ENCODE results near the gene NEURL1.

Gene NEURL1

GRCh38 chr10:103592186-103593021 is 98.9 kb downstream of the NEURL1 start:
- peak; percentile 89 for DNase-seq (ENCODE audit: low spot score)
- in situ Hi-C loops (cut with MboI; ENCODE audit: low sequenced_read_pairs, unreplicated experiment) = no loop called here
- TF ChIP-seq, protein P1, sequence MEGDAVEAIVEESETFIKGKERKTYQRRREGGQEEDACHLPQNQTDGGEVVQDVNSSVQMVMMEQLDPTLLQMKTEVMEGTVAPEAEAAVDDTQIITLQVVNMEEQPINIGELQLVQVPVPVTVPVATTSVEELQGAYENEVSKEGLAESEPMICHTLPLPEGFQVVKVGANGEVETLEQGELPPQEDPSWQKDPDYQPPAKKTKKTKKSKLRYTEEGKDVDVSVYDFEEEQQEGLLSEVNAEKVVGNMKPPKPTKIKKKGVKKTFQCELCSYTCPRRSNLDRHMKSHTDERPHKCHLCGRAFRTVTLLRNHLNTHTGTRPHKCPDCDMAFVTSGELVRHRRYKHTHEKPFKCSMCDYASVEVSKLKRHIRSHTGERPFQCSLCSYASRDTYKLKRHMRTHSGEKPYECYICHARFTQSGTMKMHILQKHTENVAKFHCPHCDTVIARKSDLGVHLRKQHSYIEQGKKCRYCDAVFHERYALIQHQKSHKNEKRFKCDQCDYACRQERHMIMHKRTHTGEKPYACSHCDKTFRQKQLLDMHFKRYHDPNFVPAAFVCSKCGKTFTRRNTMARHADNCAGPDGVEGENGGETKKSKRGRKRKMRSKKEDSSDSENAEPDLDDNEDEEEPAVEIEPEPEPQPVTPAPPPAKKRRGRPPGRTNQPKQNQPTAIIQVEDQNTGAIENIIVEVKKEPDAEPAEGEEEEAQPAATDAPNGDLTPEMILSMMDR (IDR thresholded peaks at IDR 0.05; ENCODE audit: borderline replicate concordance, control extremely low read depth, extremely low read depth, insufficient read depth, missing control alignments) = peak; percentile 64

GRCh38 chr10:103593022-103593570 is 99.6 kb downstream of the NEURL1 start:
- in situ Hi-C loops (cut with MboI; ENCODE audit: low sequenced_read_pairs, unreplicated experiment) = no loop called here
- TF ChIP-seq, protein P1 (IDR thresholded peaks at IDR 0.05; ENCODE audit: borderline replicate concordance, control extremely low read depth, extremely low read depth, insufficient read depth, missing control alignments) = no peak
- no peak for DNase-seq (ENCODE audit: low spot score)

DNA sequence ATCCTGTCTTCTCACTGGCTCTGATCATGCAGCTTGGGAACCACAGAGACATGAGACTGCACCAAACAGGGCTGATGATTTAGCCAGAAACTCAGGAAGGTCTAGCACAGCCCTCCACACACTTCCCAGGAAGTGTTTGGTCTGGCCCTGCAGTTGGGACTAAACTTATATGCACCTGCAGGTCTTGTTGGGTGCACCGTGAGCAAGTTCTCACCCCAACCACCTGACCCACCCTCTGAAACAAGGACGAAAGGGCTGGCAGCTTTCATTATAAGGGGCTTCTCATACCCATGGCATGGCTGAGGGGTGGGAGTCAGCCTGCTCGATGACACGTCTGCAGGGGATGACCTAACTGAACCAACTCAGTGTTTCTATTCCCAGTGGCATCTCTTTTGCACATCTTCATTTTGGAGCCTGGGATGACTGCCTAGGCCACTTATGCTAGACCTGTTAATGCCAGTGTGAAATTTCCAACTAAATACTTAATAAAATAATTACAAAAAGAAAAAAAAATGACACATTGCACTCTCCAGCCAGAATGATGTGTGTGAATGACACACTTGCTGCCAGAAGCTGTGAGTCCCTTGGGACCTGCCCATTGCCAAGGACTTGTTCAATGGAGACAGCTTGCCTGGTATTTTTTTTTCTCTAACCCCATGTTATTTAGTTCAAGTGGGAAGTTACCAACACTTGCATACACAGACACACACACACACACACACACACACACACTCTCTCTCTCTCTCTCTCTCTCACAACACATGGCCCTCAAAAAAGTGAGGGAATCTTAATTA is 102.6 kb downstream of the NEURL1 start:
- DNase-seq (ENCODE audit: low spot score) = no peak
- in situ Hi-C loops (cut with MboI; ENCODE audit: low sequenced_read_pairs, unreplicated experiment) = no loop called here
- TF ChIP-seq, protein P1 (IDR thresholded peaks at IDR 0.05; ENCODE audit: borderline replicate concordance, control extremely low read depth, extremely low read depth, insufficient read depth, missing control alignments) = no peak

GRCh38 chr10:103597003-103597402 is 103.5 kb downstream of the NEURL1 start:
- TF ChIP-seq, protein P1 (IDR thresholded peaks at IDR 0.05; ENCODE audit: borderline replicate concordance, control extremely low read depth, extremely low read depth, insufficient read depth, missing control alignments) = no peak
- in situ Hi-C loops (cut with MboI; ENCODE audit: low sequenced_read_pairs, unreplicated experiment) = no loop called here
- no peak for DNase-seq (ENCODE audit: low spot score)

GRCh38 chr10:103598654-103599115 is 105.2 kb downstream of the NEURL1 start:
- peak; percentile 77 for DNase-seq (ENCODE audit: low spot score)
- in situ Hi-C loops (cut with MboI; ENCODE audit: low sequenced_read_pairs, unreplicated experiment) = no loop called here
- TF ChIP-seq, protein P1 (IDR thresholded peaks at IDR 0.05; ENCODE audit: borderline replicate concordance, control extremely low read depth, extremely low read depth, insufficient read depth, missing control alignments) = peak; percentile 39

DNA sequence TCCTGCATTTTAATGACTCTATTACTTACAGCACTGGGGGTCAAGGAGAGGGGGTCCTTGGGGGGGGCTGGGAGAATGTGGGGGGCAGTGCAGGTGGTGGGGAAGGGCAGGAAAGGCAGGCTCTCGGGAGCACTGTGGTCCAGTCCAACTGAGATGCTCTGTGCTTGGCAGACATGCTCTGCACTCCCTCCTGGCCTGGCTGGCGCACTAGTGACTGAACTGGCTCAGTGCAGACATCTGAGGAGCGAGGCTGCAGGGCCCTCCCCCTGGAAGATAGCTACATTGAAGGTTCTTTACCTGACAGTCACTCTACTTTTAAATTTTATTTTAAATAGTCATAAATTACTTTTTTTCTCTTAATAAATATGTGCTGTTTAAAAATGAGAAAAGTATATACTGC is 105.7 kb downstream of the NEURL1 start:
- DNase-seq (ENCODE audit: low spot score) = no peak
- TF ChIP-seq, protein P1 (IDR thresholded peaks at IDR 0.05; ENCODE audit: borderline replicate concordance, control extremely low read depth, extremely low read depth, insufficient read depth, missing control alignments) = no peak
- in situ Hi-C loops (cut with MboI; ENCODE audit: low sequenced_read_pairs, unreplicated experiment) = no loop called here
